Measurements from ENCODE around the gene CTXND2. TPM values are rescaled to one million over a fixed set of nuclear protein-coding genes. Genes with fewer than 3 reads are reported as not detected.

The CTXND2 gene
- total and polyA plus RNA-seq, 2 of the 8 experiments (the other 6 are each of a cell fraction or from before 2014, with no cell fraction given), result not detected

- Histone ChIP-seq H2BK15ac (ENCODE audit: low read length) (no peak overlapping the region), H3K27me3 (replicated peaks in 1 of 4; ENCODE audit: control insufficient read depth in 3 of 4, extremely low read depth in 1 of 4, insufficient read depth in 3 of 4, low read length in 3 of 4) (no peaks in the 10 kb centered on the region), H3K9ac (replicated peaks in 1 of 4; ENCODE audit: extremely low read depth in 1 of 4, low read depth in 3 of 4, low read length in 3 of 4) (no peak overlapping the region), H3K36me3 (ENCODE audit: control insufficient read depth in 2 of 4, insufficient read depth in 4 of 4, low read length in 3 of 4) (no peaks in the 10 kb centered on the region), H2AFZ (ENCODE audit: low read length) (no peak overlapping the region), H3K79me2 (ENCODE audit: control insufficient read depth in 1 of 2, insufficient read depth in 2 of 2, low read length in 2 of 2) (no peaks in the 10 kb centered on the region), H3K27ac (ENCODE audit: low read depth, low read length) (no peak overlapping the region), H2BK5ac (ENCODE audit: low read depth, low read length) (no peak overlapping the region), H4K20me1 (replicated peaks in 1 of 2; ENCODE audit: control insufficient read depth in 1 of 2, insufficient read depth in 2 of 2, low read length in 2 of 2) (no peaks in the 10 kb centered on the region), H3K23ac (ENCODE audit: insufficient read length) (no peak overlapping the region), H4K5ac (ENCODE audit: insufficient read length, low read depth, low read length) (no peak overlapping the region), H3K4me3 (ENCODE audit: extremely low read depth in 1 of 4, insufficient read depth in 2 of 4, low read depth in 3 of 4, low read length in 4 of 4) (no peak overlapping the region), H2BK20ac (ENCODE audit: low read length) (no peak overlapping the region), H3K4me1 (replicated peaks in 1 of 4; ENCODE audit: control insufficient read depth in 3 of 4, insufficient read depth in 4 of 4, low read length in 3 of 4) (no peaks in the 10 kb centered on the region), H4K91ac (replicated peaks; ENCODE audit: insufficient read length, low read length) (no peak overlapping the region), H2BK120ac (replicated peaks; ENCODE audit: low read depth, low read length) (no peak overlapping the region), H3K23me2 (ENCODE audit: low read depth, low read length) (no peaks in the 10 kb centered on the region), H2AK5ac (ENCODE audit: low read depth, low read length) (no peak overlapping the region), H3K4ac (replicated peaks; ENCODE audit: insufficient read length, low read depth, low read length) (no peak overlapping the region), H3K14ac (ENCODE audit: insufficient read length) (no peak overlapping the region), H2BK12ac (ENCODE audit: low read depth, low read length) (no peak overlapping the region), H3K4me2 (ENCODE audit: insufficient read depth in 1 of 2, low read depth in 2 of 2, low read length in 2 of 2) (no peak overlapping the region), H3K18ac (ENCODE audit: extremely low read depth, low read length) (no peak overlapping the region), H3K56ac (replicated peaks; ENCODE audit: insufficient read length, low read depth, low read length) (no peak overlapping the region), H3K79me1 (ENCODE audit: low read depth, low read length) (no peaks in the 10 kb centered on the region), H3K9me3 (ENCODE audit: insufficient read depth in 2 of 2, low read depth in 1 of 2, low read length in 1 of 2) (no peaks in the 10 kb centered on the region), H4K8ac (ENCODE audit: extremely low read depth, insufficient read depth, low read length) (no peak overlapping the region)
- no peak for FAIRE-seq
- WGBS, 2 experiments (ENCODE audit: extremely low coverage in 1 of 2, insufficient coverage in 1 of 2, insufficient read length in 1 of 2, insufficient replicate concordance in 2 of 2, low coverage in 1 of 2, low lambda C conversion rate in 2 of 2, missing lambda C conversion rate in 1 of 2), result 92 to 100% methylated on average over 1 to 5 of the region's 5 CpGs
- DNase-seq (ENCODE audit: low read depth in 1 of 2, low spot score in 2 of 2), result no peak
- no peak for TF ChIP-seq FOSL1 (IDR thresholded peaks at IDR 0.05; ENCODE audit: insufficient read depth, low read depth, low read length)
- no peak for TF ChIP-seq RXRA (IDR thresholded peaks at IDR 0.05; ENCODE audit: insufficient read depth, low read depth, low read length)
- CTCF ChIA-PET (ENCODE audit: partially characterized antibody), result no interaction called here
- POLR2A ChIA-PET (ENCODE audit: partially characterized antibody), result no interaction called here
Measured at GRCh38 chr1:150902346-150902745, 15.4 kb downstream of the CTXND2 start.

Data from H1 (cell line).